CD4-positive, CD25-positive, alpha-beta regulatory T cell (primary cell): ENCODE results near the gene LRRC17. TPM values are rescaled to one million over a fixed set of nuclear protein-coding genes. Genes with fewer than 3 reads are reported as not detected.
"Not testable (repeated sequence)": the region's sequence is repeated elsewhere in the genome, so short reads cannot be mapped to it uniquely, and the experiment has no call there.

Experiments
- ATAC-seq, 2 donors: fragments of 150-1000 bp; cut with Tn5 transposase; one replicate each; pipeline ENCODE4 v1.10.0; 2021; ENCODE audit warnings: low read depth in 2 of 2, moderate number of reproducible peaks in 2 of 2, moderate library complexity in 1 of 2
- DNase-seq, 3 donors: peaks; one replicate each; pipeline versions ENCODE4 v3.0.0 to v3.0.0-alpha.2; 2012 to 2022; ENCODE audit warnings: mixed read lengths in 1 of 3
- H3K27ac ChIP-seq: one replicate; pipeline ENCODE4 v1.7.0; 2013; ENCODE audit warnings: mild to moderate bottlenecking, low read length; ENCODE audit not compliant: insufficient read depth, poor library complexity, severe bottlenecking
- H3K27me3 ChIP-seq: one replicate; pipeline ENCODE4 v1.7.0; 2013; ENCODE audit warnings: low read length; ENCODE audit not compliant: control insufficient read depth, insufficient read depth
- H3K36me3 ChIP-seq: one replicate; pipeline ENCODE4 v1.7.0; 2013; ENCODE audit warnings: mild to moderate bottlenecking, low read length, moderate library complexity; ENCODE audit not compliant: control insufficient read depth, insufficient read depth
- H3K4me1 ChIP-seq: 2 replicates; pipeline ENCODE4 v1.7.0; 2013; ENCODE audit warnings: mild to moderate bottlenecking, low read length; ENCODE audit not compliant: insufficient read depth, control insufficient read depth, poor library complexity, severe bottlenecking
- H3K4me3 ChIP-seq: one replicate; pipeline ENCODE4 v1.7.0; 2013; ENCODE audit warnings: low read depth, mild to moderate bottlenecking, low read length, moderate library complexity
- H3K9me3 ChIP-seq, 2 experiments: 1 replicate in 1 of 2; 2 replicates in 1 of 2; pipeline ENCODE4 v1.7.0; 2013; ENCODE audit warnings: low read length in 2 of 2, mild to moderate bottlenecking in 1 of 2, moderate library complexity in 1 of 2; ENCODE audit not compliant: control insufficient read depth in 2 of 2
- H3K27ac Mint-ChIP-seq, 3 donors: one replicate each; pipeline ENCODE4 v1.8.0; 2020 to 2022; ENCODE audit warnings: mild to moderate bottlenecking in 3 of 3, mixed read lengths in 3 of 3, moderate library complexity in 2 of 3
- H3K27me3 Mint-ChIP-seq: one replicate; pipeline ENCODE4 v1.8.0; 2022; ENCODE audit warnings: mild to moderate bottlenecking, mixed read lengths
- H3K36me3 Mint-ChIP-seq: one replicate; pipeline ENCODE4 v1.8.0; 2020; ENCODE audit warnings: mixed read lengths
- H3K4me1 Mint-ChIP-seq, 4 donors: one replicate each; pipeline ENCODE4 v1.8.0; 2020 to 2022; ENCODE audit warnings: mixed read lengths in 4 of 4, mild to moderate bottlenecking in 1 of 4
- H3K4me3 Mint-ChIP-seq, 4 donors: one replicate each; pipeline ENCODE4 v1.8.0; 2020 to 2022; ENCODE audit warnings: mild to moderate bottlenecking in 4 of 4, mixed read lengths in 4 of 4, moderate library complexity in 3 of 4
- H3K9me3 Mint-ChIP-seq, 7 donors: one replicate each; pipeline ENCODE4 v1.8.0; 2020 to 2022; ENCODE audit warnings: mixed read lengths in 7 of 7, mild to moderate bottlenecking in 3 of 7, moderate library complexity in 2 of 7
- polyA plus RNA-seq, 4 donors: library from polyadenylated mRNA; unstranded; fragments of 300-500 nt; fragmentation: Illumina TruSeq; gene quantifications; one replicate each; pipeline ENCODE4 v1.2.3, GENCODE V29; 2021
- total RNA-seq: library from RNA; stranded (reverse); gene quantifications from one replicate; pipeline ENCODE4 v1.2.3, GENCODE V29; 2022

Gene LRRC17
- total and polyA plus RNA-seq, 5 donors from 2014 or later: 0.32 to 0.69 (median 0.40) TPM; not detected in 2

- not testable (repeated sequence) for H3K27me3 ChIP-seq, H3K36me3 Mint-ChIP-seq, ATAC-seq, H3K4me3 Mint-ChIP-seq, H3K9me3 Mint-ChIP-seq, H3K27ac ChIP-seq, H3K36me3 ChIP-seq, H3K4me1 ChIP-seq, H3K9me3 ChIP-seq, DNase-seq, H3K4me3 ChIP-seq, H3K27ac Mint-ChIP-seq, H3K4me1 Mint-ChIP-seq
- H3K27me3 Mint-ChIP-seq: peaks cover 24% of the 10 kb centered on the region
Measured at GRCh38 chr7:102902052-102902451, 10.7 kb upstream of the LRRC17 start.

GRCh38 chr7:102903576-102903975 lies 9.2 kb upstream of the LRRC17 start:
- H3K9me3 Mint-ChIP-seq: peaks cover 0 to 12% (median 4%) of the 10 kb centered on the region in 7 donors

GRCh38 chr7:102908676-102909075 lies 4.1 kb upstream of the LRRC17 start:
- H3K4me3 ChIP-seq: no peak overlapping the region
- Mint-ChIP-seq H3K27me3 (peaks cover 9% of the 10 kb centered on the region), H3K9me3 (peaks cover 0 to 12% (median 4%) of the 10 kb centered on the region in 7 donors), H3K27ac (no peak overlapping the region), H3K4me3 (no peak overlapping the region), H3K4me1 (no peaks in the 10 kb centered on the region), H3K36me3 (no peaks in the 10 kb centered on the region)
- no peaks in the 10 kb centered on the region for H3K36me3 ChIP-seq
- H3K27ac ChIP-seq: no peak overlapping the region
- H3K9me3 ChIP-seq: peaks cover 0 to 3% of the 10 kb centered on the region in 2 experiments
- no peaks in the 10 kb centered on the region for H3K27me3 ChIP-seq
- H3K4me1 ChIP-seq: no peaks in the 10 kb centered on the region
- ATAC-seq (no peak), DNase-seq (no peak)

More at GRCh38 chr7:102903576-102903975, 9.2 kb upstream of the LRRC17 start:
- peaks cover 24% of the 10 kb centered on the region for H3K27me3 Mint-ChIP-seq
- not testable (repeated sequence) for H3K36me3 Mint-ChIP-seq, H3K9me3 ChIP-seq, H3K4me3 ChIP-seq, DNase-seq, H3K4me1 Mint-ChIP-seq, H3K27ac Mint-ChIP-seq, H3K27me3 ChIP-seq, H3K36me3 ChIP-seq, H3K4me1 ChIP-seq, H3K4me3 Mint-ChIP-seq, ATAC-seq, H3K27ac ChIP-seq

- no peak overlapping the region for H3K4me3 ChIP-seq
- H3K4me1 Mint-ChIP-seq: no peaks in the 10 kb centered on the region
- no peak overlapping the region for H3K27ac Mint-ChIP-seq
- H3K36me3 Mint-ChIP-seq: no peaks in the 10 kb centered on the region
- peaks cover 4% of the 10 kb centered on the region for H3K27me3 Mint-ChIP-seq
- no peak overlapping the region for H3K27ac ChIP-seq
- H3K4me3 Mint-ChIP-seq: no peak overlapping the region
- no peaks in the 10 kb centered on the region for H3K9me3 ChIP-seq
- no peaks in the 10 kb centered on the region for H3K27me3 ChIP-seq
- peaks cover 0 to 2% (median 0%) of the 10 kb centered on the region in 7 donors for H3K9me3 Mint-ChIP-seq
- ATAC-seq (no peak), DNase-seq (no peak)
- H3K4me1 ChIP-seq: no peaks in the 10 kb centered on the region
- no peaks in the 10 kb centered on the region for H3K36me3 ChIP-seq
Measured at GRCh38 chr7:102913826-102914225, 1.0 kb downstream of the LRRC17 start.

- Mint-ChIP-seq H3K27me3 (peaks cover 4% of the 10 kb centered on the region), H3K4me1 (no peaks in the 10 kb centered on the region), H3K36me3 (no peaks in the 10 kb centered on the region), H3K27ac (no peak overlapping the region), H3K4me3 (no peak overlapping the region), H3K9me3 (peaks cover 0 to 2% (median 0%) of the 10 kb centered on the region in 7 donors)
- no peak overlapping the region for H3K4me3 ChIP-seq
- no peaks in the 10 kb centered on the region for H3K27me3 ChIP-seq
- DNase-seq (no peak), ATAC-seq (no peak)
- H3K9me3 ChIP-seq: no peaks in the 10 kb centered on the region
- no peaks in the 10 kb centered on the region for H3K36me3 ChIP-seq
- H3K4me1 ChIP-seq: no peaks in the 10 kb centered on the region
- H3K27ac ChIP-seq: no peak overlapping the region
Measured at GRCh38 chr7:102914585-102914984, 1.8 kb downstream of the LRRC17 start.

- no peaks in the 10 kb centered on the region for H3K36me3 ChIP-seq
- H3K4me1 Mint-ChIP-seq: no peaks in the 10 kb centered on the region
- DNase-seq (no peak), ATAC-seq (no peak)
- no peaks in the 10 kb centered on the region for H3K9me3 Mint-ChIP-seq
- peaks cover 4% of the 10 kb centered on the region for H3K27me3 Mint-ChIP-seq
- H3K36me3 Mint-ChIP-seq: no peaks in the 10 kb centered on the region
- no peak overlapping the region for H3K4me3 Mint-ChIP-seq
- no peaks in the 10 kb centered on the region for H3K4me1 ChIP-seq
- H3K4me3 ChIP-seq: no peak overlapping the region
- H3K27ac Mint-ChIP-seq: no peak overlapping the region
- H3K27ac ChIP-seq: no peak overlapping the region
- no peaks in the 10 kb centered on the region for H3K9me3 ChIP-seq
- H3K27me3 ChIP-seq: no peaks in the 10 kb centered on the region
Measured at GRCh38 chr7:102916426-102916825, 3.6 kb downstream of the LRRC17 start.

- H3K4me3 ChIP-seq: no peak overlapping the region
- no peaks in the 10 kb centered on the region for H3K9me3 Mint-ChIP-seq
- H3K4me1 ChIP-seq: no peaks in the 10 kb centered on the region
- no peak overlapping the region for H3K4me3 Mint-ChIP-seq
- no peaks in the 10 kb centered on the region for H3K27me3 ChIP-seq
- H3K27ac ChIP-seq: no peak overlapping the region
- no peak for DNase-seq
- no peaks in the 10 kb centered on the region for H3K36me3 Mint-ChIP-seq
- H3K27ac Mint-ChIP-seq: no peak overlapping the region
- ATAC-seq: no peak
- H3K27me3 Mint-ChIP-seq: peaks cover 4% of the 10 kb centered on the region
- H3K9me3 ChIP-seq: no peaks in the 10 kb centered on the region
- H3K36me3 ChIP-seq: no peaks in the 10 kb centered on the region
- no peaks in the 10 kb centered on the region for H3K4me1 Mint-ChIP-seq
Measured at GRCh38 chr7:102916881-102917280, 4.1 kb downstream of the LRRC17 start.

- Histone ChIP-seq H3K27me3 (no peaks in the 10 kb centered on the region), H3K4me1 (no peaks in the 10 kb centered on the region), H3K36me3 (no peaks in the 10 kb centered on the region), H3K27ac (no peak overlapping the region), H3K4me3 (no peak overlapping the region), H3K9me3 (no peaks in the 10 kb centered on the region)
- DNase-seq (no peak), ATAC-seq (no peak)
- Mint-ChIP-seq H3K4me3 (no peak overlapping the region), H3K27ac (no peak overlapping the region), H3K27me3 (peaks cover 4% of the 10 kb centered on the region), H3K9me3 (no peaks in the 10 kb centered on the region), H3K36me3 (no peaks in the 10 kb centered on the region), H3K4me1 (no peaks in the 10 kb centered on the region)
Measured at GRCh38 chr7:102917436-102918353, 4.9 kb downstream of the LRRC17 start.
